HCT116 (cell line): ENCODE results near the gene PATZ1. TPM values are rescaled to one million over a fixed set of nuclear protein-coding genes. Genes with fewer than 3 reads are reported as not detected.

ENCODE experiments used
- ATAC-seq: fragments of 200-7000 bp; cut with Tn5 transposase; 2 replicates; pipeline ENCODE4 v1.9.1; 2020; ENCODE audit warnings: mild to moderate bottlenecking, moderate library complexity
- Bru-seq: library from RNA; stranded (reverse); fragments of 400-500 nt; gene quantifications from one replicate; lab custom pipeline; 2021; lab: Mats Ljungman, UMichigan
- BruChase-seq, 2 experiments: library from RNA; stranded (reverse); fragments of 400-500 nt; gene quantifications; one replicate each; lab custom pipeline; 2021; lab: Mats Ljungman, UMichigan
- BruUV-seq: library from RNA; stranded (reverse); fragments of 400-500 nt; replicated peaks from 2 replicates; lab custom pipeline; 2021; lab: Mats Ljungman, UMichigan
- CTCF ChIA-PET: fragments of 300-600 bp; sonication (Branson Sonifier 250); formaldehyde crosslinking; loops from one replicate; lab custom pipeline; 2021; ENCODE audit warnings: antibody characterized with exemption; lab: Charles Lee
- POLR2A ChIA-PET: fragments of 300-600, 350-600 bp; sonication (Branson Sonifier 250); formaldehyde crosslinking; loops from one replicate; lab custom pipeline; 2021; ENCODE audit warnings: antibody characterized with exemption; lab: Charles Lee
- RAD21 ChIA-PET, 2 experiments: fragments of 300-600 bp; sonication (Branson Sonifier 250); formaldehyde crosslinking; loops; one replicate each; lab custom pipeline; 2023; ENCODE audit warnings: low total read pairs in 2 of 2; ENCODE audit not compliant: uncharacterized antibody in 2 of 2, unreplicated experiment in 2 of 2, low non-redundant PET in 1 of 2; lab: Charles Lee
- DNase-seq: peaks from one replicate; pipeline ENCODE4 v3.0.0-alpha.2; 2010; ENCODE audit warnings: low read depth, low spot score
- H2AFZ ChIP-seq: fragments of 200-600 bp; shearing (Covaris generic), sonication (generic); 2 replicates; pipeline ENCODE4 v1.6.1; 2017; ENCODE audit warnings: low read depth, mixed run types, mixed read lengths, antibody characterized with exemption, low read length; ENCODE audit not compliant: poor library complexity, severe bottlenecking
- H3K27ac ChIP-seq: 2 replicates; pipeline ENCODE4 v1.5.1; 2012; ENCODE audit warnings: low read depth, low read length
- H3K27me3 ChIP-seq: fragments of 200-600 bp; sonication (generic); 2 replicates; pipeline ENCODE4 v1.6.1; 2016; ENCODE audit warnings: mixed run types, low read length, mixed read lengths; ENCODE audit not compliant: insufficient read depth
- H3K36me3 ChIP-seq, 2 experiments: fragments of 200-500 bp in 1 of 2; fragments of 200-600 bp in 1 of 2; sonication (Bioruptor generic) in 1 of 2; sonication (generic) in 1 of 2; 2 replicates each; pipeline versions ENCODE4 v1.5.1 to v1.6.1; 2014 to 2016; ENCODE audit warnings: low read length in 2 of 2, inconsistent platforms in 1 of 2, mixed read lengths in 1 of 2, mixed run types in 1 of 2; ENCODE audit not compliant: insufficient read depth in 2 of 2, control insufficient read depth in 1 of 2
- H3K4me1 ChIP-seq, 2 experiments: fragments of 200-600 bp in 1 of 2; sonication (generic) in 1 of 2; 2 replicates each; pipeline versions ENCODE4 v1.5.1 to v1.6.1; 2012 to 2017; ENCODE audit warnings: low read length in 2 of 2, inconsistent platforms in 1 of 2, mild to moderate bottlenecking in 1 of 2, mixed read lengths in 1 of 2, mixed run types in 1 of 2, moderate library complexity in 1 of 2; ENCODE audit not compliant: insufficient read depth in 2 of 2, control insufficient read depth in 1 of 2
- H3K4me2 ChIP-seq: fragments of 200-600 bp; sonication (generic); 2 replicates; pipeline ENCODE4 v1.6.1; 2017; ENCODE audit warnings: mixed run types, low read length, mixed read lengths
- H3K4me3 ChIP-seq, 2 experiments: fragments of 200-600 bp in 1 of 2; sonication (generic) in 1 of 2; replicated peaks in 1 of 2; 2 replicates each; pipeline ENCODE4 v1.5.1; 2011 to 2016; ENCODE audit warnings: low read length in 2 of 2, control low read depth in 1 of 2, low read depth in 1 of 2, mild to moderate bottlenecking in 1 of 2, mixed read lengths in 1 of 2, mixed run types in 1 of 2
- H3K79me2 ChIP-seq: fragments of 200-600 bp; sonication (generic); 2 replicates; pipeline ENCODE4 v1.6.1; 2017; ENCODE audit warnings: mild to moderate bottlenecking, mixed run types, low read length, moderate library complexity, mixed read lengths; ENCODE audit not compliant: insufficient read depth
- H3K9ac ChIP-seq: fragments of 200-600 bp; sonication (generic); 2 replicates; pipeline ENCODE4 v1.6.1; 2016; ENCODE audit warnings: low read length, mixed read lengths
- H3K9me2 ChIP-seq: fragments of 200-600 bp; sonication (generic), shearing (Covaris generic); 2 replicates; pipeline ENCODE4 v1.6.1; 2017; ENCODE audit warnings: mixed run types, mild to moderate bottlenecking, moderate library complexity; ENCODE audit not compliant: insufficient read depth
- H3K9me3 ChIP-seq, 2 experiments: fragments of 200-500 bp in 1 of 2; fragments of 200-600 bp in 1 of 2; sonication (Bioruptor generic) in 1 of 2; sonication (generic) in 1 of 2; 2 replicates each; pipeline ENCODE4 v1.6.1; 2014 to 2017; ENCODE audit warnings: low read length in 2 of 2, mixed read lengths in 2 of 2, inconsistent platforms in 1 of 2, low read depth in 1 of 2, mild to moderate bottlenecking in 1 of 2, mixed run types in 1 of 2, moderate library complexity in 1 of 2; ENCODE audit not compliant: control insufficient read depth in 1 of 2, insufficient read depth in 1 of 2
- H4K20me1 ChIP-seq: fragments of 200-600 bp; sonication (generic), shearing (Covaris generic); 2 replicates; pipeline ENCODE4 v1.6.1; 2017; ENCODE audit warnings: mixed run types, mild to moderate bottlenecking, moderate library complexity; ENCODE audit not compliant: insufficient read depth
- EGR1 ChIP-seq: IDR thresholded peaks from 2 replicates; pipeline ENCODE4 v1.6.1; 2012; ENCODE audit warnings: low read depth
- EZH2 ChIP-seq: fragments of 200-600 bp; sonication (generic); IDR thresholded peaks from 2 replicates; pipeline ENCODE4 v1.6.1; 2017; ENCODE audit warnings: antibody characterized with exemption, mixed run types
- POLR2A ChIP-seq: IDR thresholded peaks from 2 replicates; pipeline ENCODE4 v1.7.0; 2011; ENCODE audit warnings: borderline replicate concordance; ENCODE audit not compliant: insufficient read depth, insufficient read length; ENCODE audit errors: extremely low read depth
- POLR2AphosphoS5 ChIP-seq: IDR thresholded peaks from 2 replicates; pipeline ENCODE4 v1.6.1; 2011; ENCODE audit warnings: mild to moderate bottlenecking, low read depth, low read length, moderate library complexity
- SIN3A ChIP-seq: IDR thresholded peaks from 2 replicates; pipeline ENCODE4 v1.6.1; 2012; ENCODE audit warnings: low read depth
- SP1 ChIP-seq: IDR thresholded peaks from 2 replicates; pipeline ENCODE4 v1.6.1; 2012; ENCODE audit warnings: low read depth
- SRF ChIP-seq: IDR thresholded peaks from 2 replicates; pipeline ENCODE4 v1.6.1; 2012; ENCODE audit warnings: low read depth
- TCF7L2 ChIP-seq: IDR thresholded peaks from 2 replicates; pipeline ENCODE4 v1.7.0; 2011; ENCODE audit warnings: borderline replicate concordance, inconsistent platforms; ENCODE audit not compliant: insufficient read depth, insufficient read length; ENCODE audit errors: extremely low read depth
- YY1 ChIP-seq: IDR thresholded peaks from 2 replicates; pipeline ENCODE4 v1.6.1; 2011; ENCODE audit warnings: low read length, low read depth, moderate library complexity, mild to moderate bottlenecking; ENCODE audit not compliant: insufficient replicate concordance; ENCODE audit errors: extremely low read depth
- ZBTB33 ChIP-seq: IDR thresholded peaks from 2 replicates; pipeline ENCODE4 v1.6.1; 2011; ENCODE audit warnings: mild to moderate bottlenecking, low read length, moderate library complexity; ENCODE audit not compliant: insufficient replicate concordance; ENCODE audit errors: extremely low read depth
- ZFX ChIP-seq: fragments of 450-650 bp; IDR thresholded peaks from 2 replicates; pipeline ENCODE4 v1.6.1; 2017
- intact Hi-C: fragments of 100-400 bp; cut with micrococcal nuclease; formaldehyde crosslinking; loops from 2 replicates; pipeline ENCODE4 v1.10.0; 2022
- long read RNA-seq: library from polyadenylated mRNA; unstranded; transcript quantifications from one replicate; pipeline ENCODE4 v2.0.0, GENCODE V29; 2021; ENCODE audit not compliant: unreplicated experiment
- polyA plus RNA-seq: library from polyadenylated mRNA; unstranded; fragments of >200 nt; gene quantifications from 2 replicates; pipeline ENCODE4 v1.2.1, GENCODE V29; 2012; ENCODE audit warnings: missing spikeins
- total RNA-seq: library from RNA; stranded (reverse); gene quantifications from one replicate; pipeline ENCODE4 v1.2.1, GENCODE V29; 2021; ENCODE audit not compliant: unreplicated experiment

The PATZ1 gene
- 30.6 TPM for total RNA-seq
- 26.5 and 31.6 TPM in 2 replicates for polyA plus RNA-seq
- percentile 67 among the genes with signal in this experiment for Bru-seq, nascent RNA
- BruChase-seq, experiment 1, labeled RNA remaining after a 6-hour chase, result percentile 65 among the genes with signal in this experiment
- percentile 83 among the genes with signal in this experiment for BruChase-seq, experiment 2, labeled RNA remaining after a 2-hour chase
- long read RNA-seq, transcript PATZ1-204 (5 exons, 3,711 nt), result minor isoform, 6 of 34 reads
- long read RNA-seq, transcript PATZ1-201 (3 exons, 2,516 nt), result major isoform, 7 of 34 reads
- long read RNA-seq, transcript PATZ1-203 (4 exons, 3,638 nt), result major isoform, 7 of 34 reads
- long read RNA-seq, partial matches to known transcripts, result 1 of 34 reads
- long read RNA-seq, other reads (novel, unspliced or antisense), result 10 of 34 reads

DNA sequence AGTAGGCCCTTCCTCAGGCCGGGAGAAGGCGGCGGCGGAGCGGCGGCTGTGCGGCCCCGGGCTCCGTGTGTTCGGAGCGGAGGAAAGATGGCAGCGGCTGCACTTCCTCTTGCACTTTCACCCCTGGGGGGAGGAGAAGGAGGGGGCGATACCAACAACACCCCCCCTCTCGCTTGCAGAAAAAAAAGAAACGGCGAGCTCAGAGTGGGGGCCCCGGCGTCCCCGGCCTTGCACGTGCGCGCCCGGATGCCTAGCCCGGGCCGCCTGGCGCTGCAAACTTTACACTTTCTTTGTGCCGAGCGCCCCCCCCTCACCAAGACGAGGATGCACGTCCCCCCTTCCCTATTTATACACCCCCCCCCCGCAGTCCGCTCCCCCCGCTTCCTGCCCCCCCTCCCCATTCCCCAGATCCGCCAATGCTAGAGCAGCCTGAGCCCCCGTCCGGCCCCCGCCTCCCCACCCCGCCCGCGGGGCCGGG lies at the start of gene PATZ1:
Gene PATZ1 (minus strand): TSS at position 92 of the 478 bp plus-strand sequence. CDS start 744 bp downstream, outside the sequence.
- intact Hi-C loops, result loop anchor here (2.0 to 10.0 kb wide), 2 partner anchors 53 to 289 kb away; partner anchors contain the start of gene DRG1
- Histone ChIP-seq H3K4me3 (peak within 1 kb of the TSS; percentile 74 to 80), H3K4me2 (peak within 1 kb of the TSS; percentile 93), H2AFZ (no peak within 1 kb of the TSS), H4K20me1 (no peaks in the 10 kb centered on the region), H3K27me3 (no peaks in the 10 kb centered on the region), H3K9me2 (no peaks in the 10 kb centered on the region), H3K4me1 (peaks cover 30 to 47% of the 10 kb centered on the region in 2 experiments), H3K79me2 (peaks cover 39% of the 10 kb centered on the region), H3K9me3 (no peaks in the 10 kb centered on the region), H3K27ac (peak within 1 kb of the TSS; percentile 89)
- DNase-seq, result peak; percentile 51
- ChIA-PET POLR2A (interaction anchor here (0.8 to 1.7 kb wide), 2 partner anchors 9 to 51 kb away, joined by 3 to 4 read pairs; no protein-coding TSS in a partner anchor), CTCF (interaction anchor here (1.4 to 1.5 kb wide), 2 partner anchors 33 to 105 kb away, joined by 3 to 8 read pairs; no protein-coding TSS in a partner anchor), RAD21 (interaction anchor here in 1 of 2 experiments (0.7 kb wide), 1 partner anchor 31 kb away, joined by 3 read pairs; no protein-coding TSS in a partner anchor)
- BruUV-seq, result no TSS peak
- ATAC-seq, result peak; percentile 62
- peak; percentile 75 for TF ChIP-seq YY1
- TF ChIP-seq SP1, result no peak
- peak; percentile 64 for TF ChIP-seq POLR2AphosphoS5
- TF ChIP-seq TCF7L2, result no peak
- peak; percentile 53; the same call in 1 of the 2 replicates for TF ChIP-seq EGR1
- TF ChIP-seq, all 23 proteins: peak for 3
- Histone ChIP-seq H3K36me3 (peaks cover 2 to 9% of the 10 kb centered on the region in 2 experiments; a peak in 3 of 4 replicates), H3K9ac (peak within 1 kb of the TSS; percentile 92)

GRCh38 chr22:31394326-31394725 lies 48.2 kb upstream of the PATZ1 start:
- H3K4me1 ChIP-seq, result peaks cover 0 to 6% of the 10 kb centered on the region in 2 experiments; a peak in 2 of 4 replicates
- DNase-seq (no peak), ATAC-seq (no peak)
- intact Hi-C loops, result no loop called here
- H3K4me3 ChIP-seq, result no peak overlapping the region
- BruUV-seq, result no TSS peak
- H4K20me1 ChIP-seq, result no peaks in the 10 kb centered on the region
- ChIA-PET CTCF (no interaction called here), POLR2A (no interaction called here), RAD21 (no interaction called here)
- H3K27ac ChIP-seq, result no peak overlapping the region
- H3K79me2 ChIP-seq, result no peaks in the 10 kb centered on the region
- no peak overlapping the region for H2AFZ ChIP-seq
- no peak overlapping the region for H3K4me2 ChIP-seq
- no peaks in the 10 kb centered on the region for H3K27me3 ChIP-seq
- no peaks in the 10 kb centered on the region for H3K9me2 ChIP-seq
- TF ChIP-seq EGR1 (no peak), EZH2 (no peak), ZFX (no peak), ZBTB33 (no peak), SRF (no peak), POLR2A (no peak), SP1 (no peak), SIN3A (no peak), TCF7L2 (no peak)
- no peaks in the 10 kb centered on the region for H3K9me3 ChIP-seq
- H3K36me3 ChIP-seq, result no peaks in the 10 kb centered on the region
- H3K9ac ChIP-seq, result no peak overlapping the region
